ENCODE measurements around the gene PODXL.

Gene PODXL

GRCh38 chr7:131489881-131490280 lies 66.5 kb downstream of the PODXL start:
- no peak for TF ChIP-seq TAF1 (IDR thresholded peaks at IDR 0.05; ENCODE audit: low read depth, low read length)
- FAIRE-seq, result no peak
- DNase-seq (ENCODE audit: insufficient read length, low spot score), result no peak

GRCh38 chr7:131489196-131489595 lies 67.2 kb downstream of the PODXL start:
- DNase-seq (ENCODE audit: insufficient read length, low spot score), result no peak
- no peak for TF ChIP-seq TAF1 (IDR thresholded peaks at IDR 0.05; ENCODE audit: low read depth, low read length)
- no peak for TF ChIP-seq POLR2AphosphoS5 (IDR thresholded peaks at IDR 0.05; ENCODE audit: low read depth, low read length)
- no peak for TF ChIP-seq POU2F2 (IDR thresholded peaks at IDR 0.05; ENCODE audit: low read depth, low read length)
- no peak for TF ChIP-seq POLR2A (IDR thresholded peaks at IDR 0.05; ENCODE audit: low read depth, low read length)
- TF ChIP-seq PAX5 (IDR thresholded peaks at IDR 0.05; ENCODE audit: insufficient read depth, low read length, severe bottlenecking), result no peak
- TF ChIP-seq SPI1 (IDR thresholded peaks at IDR 0.05; ENCODE audit: low read depth, low read length), result no peak
- FAIRE-seq, result no peak

GRCh38 chr7:131488361-131488760 lies 68.1 kb downstream of the PODXL start:
- no peak for FAIRE-seq
- DNase-seq (ENCODE audit: insufficient read length, low spot score), result no peak
- TF ChIP-seq SPI1 (IDR thresholded peaks at IDR 0.05; ENCODE audit: low read depth, low read length), result no peak
- no peak for TF ChIP-seq POLR2A (IDR thresholded peaks at IDR 0.05; ENCODE audit: low read depth, low read length)
- no peak for TF ChIP-seq TAF1 (IDR thresholded peaks at IDR 0.05; ENCODE audit: low read depth, low read length)
- no peak for TF ChIP-seq PAX5 (IDR thresholded peaks at IDR 0.05; ENCODE audit: insufficient read depth, low read length, severe bottlenecking)
- TF ChIP-seq POU2F2 (IDR thresholded peaks at IDR 0.05; ENCODE audit: low read depth, low read length), result no peak
- TF ChIP-seq POLR2AphosphoS5 (IDR thresholded peaks at IDR 0.05; ENCODE audit: low read depth, low read length), result no peak

GRCh38 chr7:131487217-131487616 lies 69.2 kb downstream of the PODXL start:
- TF ChIP-seq POU2F2 (IDR thresholded peaks at IDR 0.05; ENCODE audit: low read depth, low read length) (no peak), SPI1 (IDR thresholded peaks at IDR 0.05; ENCODE audit: low read depth, low read length) (no peak), TAF1 (IDR thresholded peaks at IDR 0.05; ENCODE audit: low read depth, low read length) (no peak), POLR2A (IDR thresholded peaks at IDR 0.05; ENCODE audit: low read depth, low read length) (no peak), PAX5 (IDR thresholded peaks at IDR 0.05; ENCODE audit: insufficient read depth, low read length, severe bottlenecking) (no peak), POLR2AphosphoS5 (IDR thresholded peaks at IDR 0.05; ENCODE audit: low read depth, low read length) (no peak)
- FAIRE-seq, result no peak
- no peak for DNase-seq (ENCODE audit: insufficient read length, low spot score)

GRCh38 chr7:131486346-131486745 lies 70.1 kb downstream of the PODXL start:
- DNase-seq (ENCODE audit: insufficient read length, low spot score), result no peak

GRCh38 chr7:131483586-131483985 lies 72.8 kb downstream of the PODXL start:
- TF ChIP-seq POU2F2 (IDR thresholded peaks at IDR 0.05; ENCODE audit: low read depth, low read length), result no peak
- FAIRE-seq, result no peak
- DNase-seq (ENCODE audit: insufficient read length, low spot score), result no peak

More at GRCh38 chr7:131486346-131486745, 70.1 kb downstream of the PODXL start:
- TF ChIP-seq POU2F2 (IDR thresholded peaks at IDR 0.05; ENCODE audit: low read depth, low read length), result no peak
- no peak for TF ChIP-seq TAF1 (IDR thresholded peaks at IDR 0.05; ENCODE audit: low read depth, low read length)
- no peak for TF ChIP-seq PAX5 (IDR thresholded peaks at IDR 0.05; ENCODE audit: insufficient read depth, low read length, severe bottlenecking)
- TF ChIP-seq SPI1 (IDR thresholded peaks at IDR 0.05; ENCODE audit: low read depth, low read length), result no peak
- TF ChIP-seq POLR2AphosphoS5 (IDR thresholded peaks at IDR 0.05; ENCODE audit: low read depth, low read length), result no peak
- no peak for TF ChIP-seq POLR2A (IDR thresholded peaks at IDR 0.05; ENCODE audit: low read depth, low read length)
- no peak for FAIRE-seq

- TF ChIP-seq SPI1 (IDR thresholded peaks at IDR 0.05; ENCODE audit: low read depth, low read length) (no peak), PAX5 (IDR thresholded peaks at IDR 0.05; ENCODE audit: insufficient read depth, low read length, severe bottlenecking) (no peak), POU2F2 (IDR thresholded peaks at IDR 0.05; ENCODE audit: low read depth, low read length) (no peak), TAF1 (IDR thresholded peaks at IDR 0.05; ENCODE audit: low read depth, low read length) (no peak), POLR2AphosphoS5 (IDR thresholded peaks at IDR 0.05; ENCODE audit: low read depth, low read length) (no peak), POLR2A (IDR thresholded peaks at IDR 0.05; ENCODE audit: low read depth, low read length) (no peak)
- FAIRE-seq, result no peak
- DNase-seq (ENCODE audit: insufficient read length, low spot score), result no peak
These were observed 73.6 kb downstream of the PODXL start for GRCh38 chr7:131482800-131483199.

- FAIRE-seq, result no peak
- TF ChIP-seq SPI1 (IDR thresholded peaks at IDR 0.05; ENCODE audit: low read depth, low read length), result no peak
- DNase-seq (ENCODE audit: insufficient read length, low spot score), result no peak
These were observed 75.8 kb downstream of the PODXL start for GRCh38 chr7:131480384-131481315.

GRCh38 chr7:131476740-131477139 lies 79.7 kb downstream of the PODXL start:
- FAIRE-seq (no peak), DNase-seq (ENCODE audit: insufficient read length, low spot score) (no peak)
- TF ChIP-seq POU2F2 (IDR thresholded peaks at IDR 0.05; ENCODE audit: low read depth, low read length), result no peak

GRCh38 chr7:131471250-131472004 lies 85.0 kb downstream of the PODXL start:
- DNase-seq (ENCODE audit: insufficient read length, low spot score) (no peak), FAIRE-seq (no peak)
- TF ChIP-seq TAF1 (IDR thresholded peaks at IDR 0.05; ENCODE audit: low read depth, low read length), result no peak
- TF ChIP-seq PAX5 (IDR thresholded peaks at IDR 0.05; ENCODE audit: insufficient read depth, low read length, severe bottlenecking), result no peak
- TF ChIP-seq POU2F2 (IDR thresholded peaks at IDR 0.05; ENCODE audit: low read depth, low read length), result no peak
- no peak for TF ChIP-seq POLR2A (IDR thresholded peaks at IDR 0.05; ENCODE audit: low read depth, low read length)
- no peak for TF ChIP-seq SPI1 (IDR thresholded peaks at IDR 0.05; ENCODE audit: low read depth, low read length)
- no peak for TF ChIP-seq POLR2AphosphoS5 (IDR thresholded peaks at IDR 0.05; ENCODE audit: low read depth, low read length)
